Stimulated activated CD8-positive, alpha-beta memory T cell treated with anti-CD3 and anti-CD28 coated beads, Interleukin-15, amount 100 ng/mL, for 1 hour (primary cell): ENCODE data around the gene BCL6.
A peak's percentile ranks its signal among the peaks of the same experiment; 100 is the strongest.

ENCODE experiments used
- DNase-seq: peaks from one replicate; pipeline ENCODE4 v3.0.0-alpha.2; 2020; ENCODE audit warnings: low read depth

The BCL6 gene

DNA sequence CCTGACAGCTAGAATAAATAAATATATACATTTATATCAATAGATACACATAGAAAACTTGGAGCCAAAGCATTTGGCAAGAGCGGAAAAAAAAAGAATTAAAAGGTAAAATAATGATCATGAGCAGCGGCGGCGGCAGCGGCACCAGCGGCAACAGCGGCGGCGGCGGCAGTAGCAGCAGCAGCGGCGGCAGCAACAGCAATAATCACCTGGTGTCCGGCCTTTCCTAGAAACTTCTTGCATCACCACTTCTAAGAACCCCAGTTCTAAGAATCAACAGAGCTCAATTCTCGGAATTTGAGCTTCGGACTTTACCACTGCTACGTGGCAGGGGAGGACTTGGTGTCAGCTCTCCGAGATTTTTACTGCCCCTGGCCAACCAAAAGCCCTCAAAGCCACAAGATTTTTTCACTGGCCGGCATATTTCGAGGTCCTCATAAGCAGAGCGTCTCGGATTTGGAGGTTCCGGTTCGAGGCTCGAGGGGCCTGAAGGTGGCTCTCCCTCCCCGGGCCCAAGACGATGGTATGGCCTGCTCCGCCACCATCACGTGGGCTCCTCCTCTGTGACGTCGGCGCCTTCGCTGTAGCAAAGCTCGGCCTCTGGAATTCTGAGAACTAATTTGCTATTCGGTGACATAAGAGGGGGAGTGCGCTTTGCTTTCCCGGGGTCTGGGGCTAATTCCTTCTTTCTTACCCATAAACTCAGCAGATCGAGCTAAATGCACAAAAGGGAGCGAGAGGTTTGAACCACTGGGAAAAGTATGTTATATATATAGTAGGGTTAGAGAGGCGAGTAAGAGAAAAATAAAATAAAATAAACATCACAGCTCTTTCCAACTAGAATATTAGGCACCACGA lies at the start of gene BCL6:
Gene BCL6, minus strand, starts transcription at position 268 of the 858 bp plus-strand sequence. CDS start 11,775 bp downstream, outside the sequence.
- DNase-seq = peak; percentile 66

DNA sequence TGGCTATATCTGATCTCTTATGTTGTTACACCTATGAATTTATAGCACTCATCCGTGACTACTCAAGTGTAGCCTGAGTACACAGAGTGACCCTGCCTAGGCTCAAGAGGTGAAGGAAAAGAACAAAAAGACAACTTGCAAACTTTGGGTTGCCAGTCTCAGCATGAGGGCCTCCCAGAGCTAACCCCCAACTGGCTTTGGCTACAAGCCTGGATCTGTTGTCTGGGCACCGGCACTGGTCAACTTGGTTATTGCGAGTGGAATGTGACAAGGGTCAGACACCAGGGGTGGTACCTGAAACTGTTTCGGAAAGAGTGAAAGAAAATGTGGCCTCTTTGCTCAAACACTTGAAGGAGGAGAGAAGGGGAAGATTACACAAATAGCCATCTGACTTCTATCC lies 49.5 kb upstream of the BCL6 start:
- no peak for DNase-seq

DNA sequence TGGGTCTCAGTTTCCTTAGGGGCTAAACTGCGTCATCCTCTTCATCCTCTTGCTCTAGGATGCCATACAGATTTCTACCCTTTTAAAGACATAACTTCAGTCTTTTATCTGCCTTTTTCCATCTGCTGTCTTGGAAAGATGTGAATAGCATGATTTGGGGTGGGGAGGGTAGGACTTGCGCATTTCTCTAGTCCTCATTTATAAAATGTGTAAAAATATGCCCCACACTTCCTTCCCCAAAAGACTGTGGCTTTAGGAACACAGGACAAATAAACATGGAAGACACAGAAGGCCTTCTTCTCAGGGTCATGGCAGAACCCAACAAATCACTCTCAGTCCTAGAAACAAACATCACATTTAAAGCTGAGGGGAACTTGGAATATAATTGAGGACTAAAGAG lies 48.4 kb upstream of the BCL6 start:
- DNase-seq = no peak

DNA sequence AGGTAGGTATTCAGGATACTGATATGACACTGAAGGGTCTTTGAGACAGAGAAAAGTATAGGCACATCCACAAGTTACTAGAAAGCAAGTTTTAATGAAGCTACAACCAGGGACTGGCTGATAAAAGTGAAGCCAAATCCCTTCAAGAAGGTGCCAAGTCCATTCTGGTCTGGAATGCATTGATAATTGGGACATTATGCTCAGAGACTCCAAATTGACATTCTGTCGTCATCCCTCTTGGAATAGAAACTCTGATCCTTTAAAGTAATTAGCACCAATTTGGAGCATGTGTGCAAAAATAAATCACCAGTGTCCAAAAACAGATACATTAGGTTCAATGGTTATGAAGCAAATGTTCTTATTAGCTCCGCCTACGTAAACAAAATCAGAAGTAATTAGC lies 47.3 kb upstream of the BCL6 start:
- no peak for DNase-seq

DNA sequence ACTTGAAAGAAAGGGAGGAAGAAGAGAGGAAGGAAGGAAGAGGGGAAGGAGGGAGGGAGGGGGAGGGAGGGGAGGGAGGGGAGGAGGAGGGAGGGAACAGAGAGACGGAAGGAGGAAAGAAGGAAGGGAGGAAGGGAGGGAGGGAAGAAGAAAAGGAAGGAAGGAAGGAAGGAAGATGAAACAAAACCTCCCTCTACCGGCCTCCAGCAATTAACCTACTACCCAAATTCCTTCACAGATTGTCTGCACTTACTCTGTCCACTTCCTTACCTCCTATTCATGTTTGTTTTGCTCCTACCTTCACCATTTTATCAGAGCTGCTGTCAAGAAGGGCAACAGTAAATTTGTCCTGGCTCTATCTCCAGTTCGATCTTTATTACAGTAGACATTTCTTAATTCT lies 44.6 kb upstream of the BCL6 start:
- no peak for DNase-seq

DNA sequence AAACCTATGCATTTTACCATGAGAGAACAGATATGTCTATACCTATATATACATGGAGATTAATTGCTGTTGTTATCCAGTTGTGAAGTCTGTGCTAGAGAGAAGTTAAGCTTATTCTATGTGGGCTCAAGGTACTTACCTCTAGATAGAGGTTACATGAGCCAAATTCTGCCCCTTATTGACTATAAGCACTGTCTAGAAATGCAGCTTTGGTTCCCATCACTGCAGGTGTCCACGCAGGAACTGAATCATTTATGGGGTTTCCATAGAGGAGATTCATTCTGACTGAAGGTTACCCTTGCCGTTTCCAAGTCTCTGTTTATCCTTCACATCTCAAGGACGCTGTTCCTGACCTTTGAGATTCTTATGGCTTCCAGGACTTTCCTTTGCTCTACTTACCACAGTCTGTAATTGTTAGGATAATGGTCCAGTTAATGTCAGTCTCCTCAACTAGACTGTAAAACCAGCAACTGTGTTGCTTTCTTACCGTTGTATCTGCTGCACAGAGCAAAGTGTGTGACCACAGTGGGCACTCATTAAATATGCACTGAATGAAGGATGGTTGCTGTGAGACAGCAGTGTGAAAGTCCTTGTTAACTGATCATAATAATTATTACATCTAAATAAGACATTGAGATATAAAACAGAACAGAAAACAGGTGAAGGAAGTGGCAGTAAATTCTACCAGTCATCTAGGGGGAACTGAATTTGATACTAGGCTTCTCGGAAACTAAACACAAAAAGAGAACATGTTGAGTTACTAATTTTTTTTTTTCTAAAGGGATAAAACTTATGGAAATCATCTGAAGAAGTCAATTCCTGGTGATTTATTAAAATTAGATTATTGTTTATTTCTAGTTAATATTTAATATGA lies 44.0 kb upstream of the BCL6 start:
- no peak for DNase-seq

DNA sequence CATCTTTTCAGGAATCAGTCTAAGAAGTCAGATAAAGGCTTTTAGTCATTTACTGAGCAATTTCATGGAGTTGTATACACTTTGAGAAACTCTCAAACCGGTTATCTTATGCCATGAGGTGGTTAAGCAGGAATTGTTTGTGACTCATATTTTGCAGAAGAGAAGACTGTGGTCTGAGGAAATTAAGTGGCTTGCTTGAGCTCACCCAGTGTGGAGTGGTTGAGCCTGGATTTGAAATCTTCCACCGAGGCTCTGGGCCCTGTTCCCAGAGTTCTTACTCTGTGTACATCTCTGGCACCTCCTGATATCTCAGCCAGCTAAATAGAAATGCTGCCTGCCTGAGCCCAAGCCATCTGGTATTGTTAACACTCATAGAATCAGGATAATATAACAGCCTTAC lies 37.8 kb upstream of the BCL6 start:
- no peak for DNase-seq

DNA sequence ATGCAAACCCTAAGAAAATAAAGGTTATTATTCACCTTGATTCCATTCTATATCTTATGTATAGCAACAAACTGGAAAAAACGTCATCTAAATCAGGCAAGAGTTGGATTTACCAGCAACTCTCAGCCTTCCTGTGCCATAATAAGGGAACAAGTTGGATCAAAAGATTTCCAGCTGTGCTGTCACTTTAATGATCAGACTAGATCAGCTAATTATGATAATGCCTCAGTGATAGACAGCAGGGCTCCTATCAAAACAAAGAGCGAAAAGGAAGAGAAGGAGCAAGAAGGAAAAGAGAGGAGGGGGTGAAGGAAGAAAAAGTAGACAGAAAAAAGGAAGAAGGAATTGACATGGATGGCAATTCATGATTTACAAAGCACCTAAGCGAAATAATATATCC lies 36.7 kb upstream of the BCL6 start:
- no peak for DNase-seq

DNA sequence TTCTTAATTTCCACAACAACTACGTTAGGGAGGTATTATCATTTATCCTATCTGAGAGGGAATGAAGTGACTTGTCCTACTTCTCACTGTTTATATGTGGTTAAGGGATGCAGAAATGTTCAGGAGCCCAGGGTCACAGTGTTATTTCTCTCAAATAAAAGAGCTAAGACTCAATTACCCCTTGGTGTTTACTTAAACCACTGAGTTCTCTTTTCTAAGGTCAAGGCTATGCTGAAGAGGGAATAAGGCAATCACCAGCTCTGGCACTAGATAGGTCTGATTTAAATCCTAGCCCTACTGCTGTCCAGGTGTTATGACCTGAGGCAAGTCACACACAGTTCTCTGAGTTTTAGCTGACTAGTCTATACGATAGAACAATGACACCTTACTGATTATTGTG lies 35.7 kb upstream of the BCL6 start:
- no peak for DNase-seq

DNA sequence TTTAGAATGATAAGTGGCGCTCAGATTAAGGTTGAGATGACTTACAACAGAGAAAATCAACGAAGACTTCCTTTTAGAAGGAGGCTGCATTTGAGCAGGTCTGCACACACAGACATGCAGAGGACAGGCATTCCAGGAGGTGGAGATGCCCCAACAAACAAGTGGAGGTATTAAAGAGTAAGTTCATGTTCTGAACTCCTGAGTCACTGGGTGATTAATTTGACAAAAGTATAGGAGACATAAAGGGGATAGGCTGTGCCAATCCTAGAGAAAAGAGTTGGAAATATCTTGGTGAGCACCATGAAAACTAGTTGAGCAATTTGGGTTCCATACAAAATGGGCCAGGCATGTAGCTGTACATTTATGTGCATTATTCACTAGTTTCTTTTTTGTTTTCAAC lies 33.5 kb upstream of the BCL6 start:
- DNase-seq = no peak

DNA sequence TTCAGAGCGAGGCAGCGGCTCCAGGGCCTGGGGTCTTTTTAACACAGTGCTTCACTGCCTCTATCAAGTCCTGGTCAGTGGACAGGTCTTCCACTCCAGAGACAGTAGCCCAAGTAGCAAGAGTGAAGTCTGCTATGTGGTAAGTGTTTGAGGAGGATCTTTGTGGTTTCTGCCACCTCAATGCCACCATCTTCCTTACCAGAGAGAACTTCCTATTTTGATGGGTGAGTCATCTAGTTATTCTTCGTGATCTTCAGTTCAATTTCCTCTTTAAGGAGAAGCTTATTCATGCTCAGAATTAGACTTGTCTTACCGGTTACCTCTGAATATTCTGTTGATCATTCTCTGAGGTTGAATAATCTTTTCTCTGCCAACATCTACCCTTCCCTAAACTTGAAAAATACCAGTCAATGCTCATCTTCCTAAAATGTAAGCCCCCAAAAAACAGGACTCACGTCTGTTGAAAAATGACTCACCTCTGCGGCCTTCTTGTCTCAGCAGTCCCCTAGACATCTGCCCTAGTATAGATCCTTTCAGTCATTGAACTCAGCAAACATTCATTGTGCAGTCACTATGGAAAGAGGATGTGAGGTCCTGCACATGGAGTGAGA lies 32.2 kb upstream of the BCL6 start:
- peak; percentile 6 for DNase-seq

DNA sequence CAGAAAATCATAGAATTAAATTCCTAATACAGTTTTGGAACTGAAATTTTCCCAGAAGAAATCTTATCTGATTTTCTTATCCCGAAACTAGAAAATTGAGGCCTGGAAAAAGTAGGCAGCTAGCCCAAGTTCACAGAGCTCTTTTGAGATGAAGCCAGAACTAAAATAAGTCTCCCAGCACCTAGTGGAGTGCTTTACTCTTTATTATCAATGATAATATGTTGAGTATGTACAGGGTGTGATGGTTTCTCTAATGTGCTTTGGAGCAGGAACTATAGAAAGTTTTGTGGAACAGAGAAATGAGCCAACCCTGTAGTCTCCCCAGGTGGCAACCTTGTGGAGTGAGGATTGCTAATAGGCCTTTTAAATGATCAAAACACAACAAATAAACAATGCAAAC lies 30.3 kb upstream of the BCL6 start:
- DNase-seq = no peak

DNA sequence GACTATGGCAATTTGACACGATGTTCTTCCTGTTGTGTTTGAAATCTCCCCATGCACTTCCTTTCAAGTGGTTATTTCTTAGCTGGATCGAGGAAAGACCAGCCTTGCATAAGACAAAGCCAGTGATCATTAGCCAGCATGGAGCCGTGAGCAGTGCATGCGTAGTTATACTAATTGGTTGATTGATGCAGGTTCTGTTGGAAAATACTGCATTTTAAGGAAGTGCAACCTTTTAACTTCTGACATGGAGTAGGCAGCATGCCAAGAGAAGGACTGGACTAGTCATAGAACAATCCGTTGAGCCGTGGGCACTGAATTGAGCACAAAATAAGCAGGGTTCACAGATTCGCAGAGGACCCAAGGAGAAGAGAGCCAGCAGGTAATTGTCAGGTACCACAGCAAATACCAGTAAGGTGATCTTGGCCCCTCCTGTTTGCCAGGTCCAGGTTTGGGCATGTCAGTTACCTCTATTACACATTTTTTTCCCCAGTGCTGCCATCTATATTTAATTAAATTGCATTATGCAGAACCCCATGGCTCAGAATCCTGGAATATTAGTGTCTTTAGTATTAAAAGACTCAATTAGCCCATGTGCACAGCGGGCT lies 29.0 kb upstream of the BCL6 start:
- no peak for DNase-seq

DNA sequence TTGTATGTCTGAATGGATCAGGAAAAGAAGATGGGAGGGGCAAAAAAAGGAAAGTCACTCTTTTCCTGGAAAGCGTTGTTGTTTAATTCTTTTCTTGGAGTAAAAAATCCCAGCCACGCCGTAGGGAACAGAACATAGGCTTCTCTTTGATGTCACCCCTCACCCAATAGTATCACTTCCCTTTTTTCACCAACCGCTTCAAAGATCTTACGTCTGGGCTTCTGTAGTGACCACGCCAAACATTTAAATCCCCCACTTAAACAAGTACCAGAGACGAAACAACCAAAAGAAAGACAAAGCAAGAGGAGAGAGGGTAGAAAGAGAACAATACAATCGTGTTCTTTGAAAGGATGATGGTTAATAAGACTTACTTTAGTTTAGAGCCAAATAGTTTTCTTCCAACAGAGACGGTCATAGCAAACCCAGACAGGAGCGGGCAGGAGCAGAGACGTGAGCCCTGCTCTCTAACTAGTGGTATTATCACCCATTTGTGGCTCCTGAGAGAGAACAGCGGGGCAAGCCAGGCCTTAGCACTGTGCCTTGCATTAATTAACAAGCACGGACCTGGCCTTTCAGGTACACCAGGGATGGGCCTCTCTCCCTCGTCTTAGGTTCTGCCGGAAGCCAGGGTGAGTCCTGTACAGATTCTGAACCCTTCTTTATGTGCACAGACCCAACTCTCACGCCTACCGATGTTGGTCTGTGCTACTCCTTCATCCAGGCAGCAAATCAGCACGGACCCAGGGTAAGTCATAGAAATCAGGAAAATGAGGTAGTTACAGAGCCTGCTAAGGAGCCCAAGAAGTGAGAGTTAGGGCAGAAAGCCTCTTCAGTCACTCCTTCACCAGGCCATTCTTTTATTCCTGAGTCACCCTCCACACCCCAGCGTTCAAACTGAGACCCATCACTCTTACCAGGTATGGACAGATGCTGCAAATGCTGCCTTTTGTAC lies 28.2 kb upstream of the BCL6 start:
- no peak for DNase-seq

DNA sequence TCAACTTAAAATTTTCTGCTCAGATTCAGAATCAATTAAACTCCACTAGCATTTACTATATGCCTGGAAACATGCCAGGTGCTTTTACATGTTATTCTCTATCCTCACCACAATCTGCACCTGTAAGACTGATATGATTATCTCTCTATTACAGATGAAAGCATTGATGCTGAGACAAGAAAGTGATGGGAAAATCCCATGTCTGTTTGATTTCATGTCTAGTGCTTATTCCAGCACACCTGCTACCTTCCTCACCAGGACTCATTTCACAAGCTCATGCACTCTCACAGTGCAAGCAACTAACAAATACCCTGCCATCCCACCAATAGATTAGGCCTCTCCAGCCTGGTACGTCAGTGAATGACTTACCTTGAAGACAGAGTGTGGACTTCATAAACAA lies 25.0 kb upstream of the BCL6 start:
- no peak for DNase-seq

DNA sequence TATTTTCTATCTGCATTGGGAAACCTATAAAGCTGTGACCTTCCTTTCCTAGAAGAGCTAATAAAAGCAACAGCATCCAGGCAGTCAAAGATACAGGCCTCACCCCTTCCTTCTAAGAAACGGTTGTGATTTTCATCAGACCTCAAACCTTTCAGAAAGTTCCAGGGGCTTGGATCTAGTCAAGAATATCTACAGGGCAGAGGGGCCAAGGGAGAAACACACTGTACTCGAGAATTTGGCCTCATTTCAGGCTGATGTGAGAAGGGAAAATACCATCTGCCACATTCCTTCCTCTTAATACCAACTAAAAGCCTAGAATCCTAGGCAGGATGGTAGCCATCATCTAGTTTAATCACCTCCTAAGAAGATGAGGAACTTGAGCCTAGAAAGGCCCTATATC lies 24.5 kb upstream of the BCL6 start:
- DNase-seq = no peak

DNA sequence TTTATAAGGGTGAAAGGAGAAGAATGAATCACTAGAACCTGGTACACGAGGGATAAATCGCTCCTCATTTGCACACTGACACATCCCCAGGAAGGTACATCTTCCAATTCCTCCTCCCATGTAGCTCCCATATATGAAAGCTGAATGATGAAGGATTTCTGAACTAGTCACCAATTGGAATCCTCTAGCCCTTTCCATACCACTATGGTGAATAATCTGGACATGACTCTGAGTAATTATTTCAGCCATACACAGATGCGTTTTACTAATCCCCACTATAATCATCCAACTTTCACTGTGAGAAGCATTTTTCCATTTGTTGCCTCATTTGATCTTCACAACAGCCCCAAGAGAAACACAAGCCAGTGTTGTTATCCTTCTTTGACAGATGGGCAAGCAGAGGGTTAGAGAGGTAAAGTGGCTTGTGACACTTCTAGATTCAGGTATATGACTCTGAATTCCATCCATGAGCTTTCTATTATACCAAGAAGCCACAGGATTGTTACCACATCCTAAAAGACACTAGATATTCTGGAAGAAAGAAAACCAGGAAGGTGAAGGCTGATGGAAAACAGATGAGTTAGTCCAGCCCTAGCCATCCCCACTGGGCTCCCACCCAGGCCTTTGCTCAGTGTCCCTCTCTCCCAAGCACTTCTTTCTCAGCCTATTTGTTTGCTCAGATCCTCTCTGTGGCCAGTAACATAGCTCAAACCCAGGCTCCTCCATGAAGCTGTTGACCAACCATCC lies 22.2 kb upstream of the BCL6 start:
- no peak for DNase-seq

DNA sequence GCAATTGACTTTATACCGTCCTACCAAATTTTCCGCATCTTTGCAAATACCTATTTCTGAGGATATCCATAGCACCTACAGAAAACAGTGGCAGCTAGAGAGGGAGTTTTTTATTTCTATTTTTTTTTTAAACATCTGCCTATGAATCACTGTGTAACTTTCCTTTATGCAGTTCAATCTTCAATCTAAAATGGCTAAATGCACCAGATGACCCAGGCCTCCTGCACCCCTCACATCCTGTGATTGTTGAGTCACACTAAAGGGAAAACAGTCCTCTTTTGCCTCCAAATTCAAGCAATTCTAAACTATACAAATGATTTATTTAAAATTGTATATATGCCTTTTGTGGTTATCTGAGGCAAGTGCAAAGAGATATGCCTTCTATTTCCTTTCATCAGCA lies 20.1 kb upstream of the BCL6 start:
- DNase-seq = no peak

DNA sequence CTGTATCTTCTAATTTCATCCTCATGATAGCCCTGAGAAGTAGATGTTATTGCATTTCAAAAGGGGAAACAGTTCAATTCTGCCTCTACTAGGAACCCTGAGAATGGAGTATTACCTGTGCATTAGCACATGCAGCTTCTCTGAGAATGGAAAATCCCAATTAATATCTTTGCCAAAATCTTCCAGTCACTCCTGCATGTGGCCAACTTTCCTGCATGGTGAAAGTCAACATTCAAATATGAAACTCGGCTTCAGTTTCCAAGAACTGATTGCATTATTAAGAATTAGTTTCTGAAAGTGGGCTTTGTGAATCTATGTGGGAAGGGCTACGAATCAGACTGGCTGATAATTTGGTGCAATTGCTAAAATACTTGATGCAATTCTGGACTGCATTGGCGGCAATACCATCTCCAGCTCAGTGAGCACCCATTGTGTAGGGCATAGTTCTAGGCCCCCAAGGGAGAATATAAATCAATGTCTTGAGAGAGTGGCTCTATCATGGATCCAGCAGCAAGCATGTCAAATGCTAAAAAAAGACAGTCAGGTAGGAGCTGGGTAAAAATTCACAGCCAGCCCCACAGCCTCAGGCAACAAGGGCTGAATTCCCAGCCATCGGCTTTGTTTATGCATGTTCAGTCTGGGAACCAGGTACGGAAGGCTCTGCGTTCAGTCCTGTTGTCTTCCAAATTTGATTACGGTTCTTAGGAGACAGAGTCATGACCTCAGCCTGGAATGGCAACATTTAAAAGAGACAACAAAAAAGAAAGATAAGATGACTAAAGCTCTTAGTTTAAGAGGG lies 18.8 kb upstream of the BCL6 start:
- no peak for DNase-seq

DNA sequence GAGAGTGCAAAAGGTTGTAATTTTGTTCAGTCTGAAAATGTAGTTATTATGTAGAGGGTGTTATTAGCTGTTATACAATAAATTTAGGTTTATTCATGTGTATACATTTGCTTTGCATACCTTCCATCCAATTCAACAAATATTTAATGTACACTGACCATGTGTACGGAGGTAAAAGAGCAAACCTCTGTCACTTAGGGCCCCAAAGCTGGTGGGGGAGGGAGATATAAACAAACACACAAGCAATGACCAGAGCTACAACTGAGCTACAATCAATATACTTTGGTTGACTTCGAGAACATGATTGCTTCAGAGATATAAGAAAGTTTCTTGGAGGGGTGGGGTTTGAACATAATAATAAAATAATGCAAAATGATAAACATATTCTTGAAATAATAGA lies 17.5 kb upstream of the BCL6 start:
- no peak for DNase-seq
